CD4-positive, alpha-beta T cell treated with Interferon gamma for 1 hour (primary cell): ENCODE measurements around the gene KCNG1.
"Not testable (repeated sequence)": the region's sequence is repeated elsewhere in the genome, so short reads cannot be mapped to it uniquely, and the experiment has no call there.

Experiments
- DNase-seq: peaks from one replicate; pipeline ENCODE4 v3.0.0-alpha.2; 2020

The KCNG1 gene

DNA sequence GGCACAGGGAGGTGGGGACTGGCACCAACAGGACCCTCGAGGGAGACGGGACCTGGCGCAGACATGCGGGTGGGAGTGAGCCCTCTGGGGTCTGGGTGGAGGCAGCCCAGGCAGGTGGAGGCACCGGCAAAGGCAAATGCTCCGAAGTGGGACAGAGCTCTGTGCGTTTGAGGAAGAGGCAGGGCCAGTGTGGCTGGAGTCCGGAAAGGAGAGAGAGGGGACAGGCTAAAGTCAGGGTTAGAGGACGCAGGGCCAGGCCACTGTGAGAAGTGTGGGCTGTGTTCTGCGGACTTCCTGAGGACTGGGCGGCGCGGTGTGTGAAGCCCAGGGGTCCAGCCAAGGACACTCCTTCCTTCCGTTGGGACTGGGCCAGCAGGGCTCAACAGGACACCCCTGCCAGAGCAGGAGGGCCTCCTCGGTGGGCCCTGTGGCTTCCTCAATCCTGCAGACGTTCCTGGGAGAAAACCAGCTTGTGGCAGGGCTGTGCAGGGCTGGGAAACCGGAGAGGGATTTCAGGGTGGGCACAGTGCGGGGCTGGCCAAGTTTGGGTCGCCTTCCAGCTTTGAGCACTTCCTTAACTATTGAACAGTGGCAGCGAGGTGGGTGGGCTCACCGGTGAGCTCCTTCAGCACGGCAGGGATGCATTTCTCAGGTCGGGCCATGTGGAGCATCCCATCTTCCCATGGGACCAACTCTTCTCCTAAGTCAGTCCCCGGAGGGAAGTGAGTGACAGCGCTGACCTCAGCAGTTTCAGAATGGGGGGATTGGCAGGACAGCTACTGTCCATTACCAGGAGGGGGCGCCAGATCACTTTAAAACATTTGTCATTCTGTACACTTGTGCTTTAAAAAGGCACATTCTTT is 41.8 kb downstream of the KCNG1 start:
- DNase-seq, result peak; percentile 43

DNA sequence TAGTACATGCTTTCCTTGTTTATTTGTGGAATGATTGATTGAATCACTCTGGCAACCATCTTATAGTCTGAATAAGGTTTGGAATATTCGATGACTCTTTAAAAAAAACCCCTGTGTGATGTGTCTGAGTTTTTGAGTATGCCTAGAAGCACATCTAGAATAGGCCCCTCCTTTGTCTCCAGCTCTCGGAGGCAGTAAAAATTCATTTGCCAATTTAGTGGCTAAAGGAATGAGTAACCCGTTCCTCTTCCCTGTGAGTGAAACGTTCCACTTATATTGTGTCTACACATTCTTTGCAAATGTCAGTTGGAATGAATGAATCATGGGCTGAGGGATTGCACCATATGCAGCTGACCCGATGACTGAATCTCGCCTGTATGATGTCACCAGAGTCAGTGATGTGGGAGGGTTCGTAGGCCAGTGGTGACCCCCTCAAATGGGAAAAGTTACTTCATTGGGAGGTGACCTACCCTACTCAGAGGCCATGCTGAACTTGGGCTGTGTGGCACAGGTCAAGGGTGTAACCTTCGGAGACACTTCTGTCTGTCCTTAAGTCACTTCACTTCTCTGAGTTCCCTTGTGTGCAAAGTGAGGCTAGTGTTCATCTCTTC is 42.7 kb downstream of the KCNG1 start:
- DNase-seq, result no peak

DNA sequence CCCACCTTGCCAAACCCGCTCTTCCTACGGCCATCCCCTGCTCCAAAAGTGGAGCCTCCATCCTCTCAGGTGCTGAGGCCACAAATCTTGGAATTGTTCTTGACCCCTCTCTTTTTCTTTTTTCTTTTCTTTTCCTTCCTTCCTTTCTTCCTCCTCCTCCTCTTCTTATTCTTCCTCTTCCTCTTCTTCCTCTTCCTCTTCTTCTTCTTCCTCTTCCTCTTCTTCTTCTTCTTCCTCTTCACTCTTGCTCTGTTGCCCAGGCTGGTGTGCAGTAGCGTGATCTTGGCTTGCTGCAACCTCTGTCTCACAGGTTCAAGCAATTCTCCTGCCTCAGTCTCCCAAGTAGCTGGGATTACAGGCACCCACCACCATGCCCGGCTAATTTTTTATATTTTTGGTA is 44.4 kb downstream of the KCNG1 start:
- not testable (repeated sequence) for DNase-seq

DNA sequence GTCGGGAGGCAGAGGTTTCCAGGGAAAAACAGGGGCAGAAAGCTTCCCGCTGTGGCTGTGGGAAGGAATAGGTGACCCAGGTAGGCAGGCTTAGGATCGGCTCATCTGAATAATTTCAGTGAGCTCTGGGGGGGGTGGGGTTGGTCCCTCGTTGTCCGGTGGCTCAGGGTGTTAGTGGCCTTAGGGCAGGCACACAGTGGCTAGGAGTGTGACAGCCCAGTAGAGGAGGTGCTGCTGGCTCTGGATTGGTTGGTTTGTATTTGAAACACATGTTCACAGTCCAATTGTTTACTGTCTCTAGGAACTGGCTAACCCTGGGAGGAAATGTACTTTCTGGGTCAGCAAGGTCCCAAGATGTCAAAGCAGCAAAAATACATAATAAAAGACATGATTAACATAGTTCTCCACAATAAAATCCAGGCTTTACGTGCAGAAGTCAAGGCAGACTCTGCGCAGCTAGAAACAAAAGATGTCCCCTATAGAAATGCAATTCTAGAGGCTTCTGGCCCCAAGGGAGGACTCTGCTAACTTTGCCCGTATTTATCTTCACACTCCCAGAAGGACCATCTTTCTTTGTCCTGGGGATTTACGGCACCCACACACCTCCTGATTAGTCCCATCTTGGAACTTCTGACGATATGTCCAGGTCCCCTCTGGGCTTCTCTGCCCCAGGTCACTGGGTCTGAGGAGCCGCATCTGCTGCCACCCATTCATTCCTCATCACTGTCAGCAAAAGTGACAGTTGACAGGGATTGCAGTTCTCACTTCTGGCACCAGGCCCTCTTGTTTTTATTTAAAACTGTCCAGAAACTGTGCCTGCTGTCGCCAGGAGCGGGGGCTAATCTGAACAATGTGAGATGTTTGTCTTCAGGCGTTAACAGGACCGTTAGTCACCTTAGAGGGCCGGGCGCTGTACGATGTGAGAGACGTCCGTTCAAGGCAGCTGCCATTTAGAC is 45.6 kb downstream of the KCNG1 start:
- DNase-seq, result no peak

DNA sequence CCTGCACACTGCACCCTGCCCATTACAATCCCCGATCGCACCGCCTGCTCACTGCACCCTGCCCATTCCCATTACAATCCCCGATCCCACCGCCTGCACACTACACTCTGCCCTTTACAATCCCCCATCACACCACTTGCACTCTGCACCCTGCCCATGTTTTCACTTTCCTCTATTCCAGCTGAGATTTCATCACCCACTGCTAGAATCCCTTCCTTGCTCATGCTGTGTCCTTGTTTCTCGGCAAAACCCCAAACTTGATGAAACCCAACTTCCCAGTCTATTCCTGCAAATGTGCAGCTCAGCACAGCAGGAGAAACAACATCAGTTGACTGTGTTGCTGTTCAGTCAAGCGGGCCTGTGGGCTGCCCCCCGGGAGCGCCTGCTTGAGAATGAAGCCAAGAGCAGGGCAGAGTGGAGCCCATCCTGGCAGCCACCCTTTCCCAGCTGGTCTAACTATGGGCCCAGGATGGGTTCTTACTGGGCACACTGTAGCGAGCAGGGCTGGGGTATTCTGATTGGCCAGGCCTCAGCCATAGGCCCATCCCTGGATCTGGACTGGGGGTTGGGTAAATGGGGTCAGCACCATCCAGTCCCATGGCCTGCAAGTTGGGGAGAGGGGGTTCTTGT is 47.1 kb downstream of the KCNG1 start:
- DNase-seq, result no peak

DNA sequence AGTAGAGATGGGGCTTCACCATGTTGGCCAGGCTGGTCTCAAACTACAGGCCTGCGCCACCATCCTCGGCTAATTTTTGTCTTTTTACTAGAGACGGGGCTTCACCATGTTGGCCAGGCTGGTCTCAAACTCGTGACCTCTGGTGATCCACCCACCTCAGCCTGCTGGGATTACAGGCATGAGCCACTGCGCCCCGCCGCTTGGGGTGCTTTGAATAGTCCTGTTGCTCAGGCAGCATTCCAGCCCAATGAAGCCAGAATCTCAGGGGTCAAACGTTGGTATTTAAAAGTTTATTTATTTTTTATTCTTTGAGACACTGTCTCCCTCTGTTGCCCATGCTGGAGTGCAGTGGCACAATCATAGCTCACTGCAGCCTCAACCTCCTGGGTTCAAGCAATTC is 53.0 kb downstream of the KCNG1 start:
- no peak for DNase-seq

DNA sequence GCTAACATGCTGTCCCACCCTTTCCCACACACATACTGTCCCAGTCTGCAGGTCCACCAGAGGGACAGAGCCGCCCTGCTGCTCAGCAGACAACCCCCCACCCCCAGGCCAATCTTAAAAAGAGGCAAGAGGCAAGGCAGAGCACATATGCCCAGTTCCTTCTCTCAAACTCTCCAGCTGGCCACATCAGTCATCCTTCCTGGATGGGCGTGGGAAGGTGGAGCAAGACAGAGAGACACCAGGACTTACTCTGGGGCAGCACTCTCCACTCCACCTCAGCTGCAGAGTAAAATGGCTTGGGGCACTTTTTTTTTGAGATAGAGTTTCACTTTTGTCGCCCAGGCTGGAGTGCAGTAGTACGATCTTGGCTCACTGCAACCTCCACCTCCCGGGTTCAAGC is 53.5 kb downstream of the KCNG1 start:
- DNase-seq, result no peak

DNA sequence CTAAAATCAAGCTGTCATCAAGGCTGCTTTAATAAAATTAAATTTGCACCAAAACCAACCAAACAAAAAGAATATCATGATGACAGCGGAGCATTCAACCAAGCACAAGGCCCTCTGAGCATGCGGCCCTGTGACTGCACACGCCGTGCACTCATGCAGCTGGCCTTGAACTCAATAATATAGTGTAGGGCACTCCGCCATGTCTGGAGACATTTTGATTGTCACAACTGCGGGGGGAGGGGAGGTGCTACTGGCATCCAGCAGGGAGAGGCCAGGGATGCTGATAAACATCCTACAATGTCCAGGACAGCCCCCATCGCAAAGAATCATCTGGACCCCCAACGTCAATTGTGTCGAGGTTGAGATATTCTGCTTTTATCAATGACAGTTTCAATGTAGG is 54.6 kb downstream of the KCNG1 start:
- DNase-seq, result no peak

DNA sequence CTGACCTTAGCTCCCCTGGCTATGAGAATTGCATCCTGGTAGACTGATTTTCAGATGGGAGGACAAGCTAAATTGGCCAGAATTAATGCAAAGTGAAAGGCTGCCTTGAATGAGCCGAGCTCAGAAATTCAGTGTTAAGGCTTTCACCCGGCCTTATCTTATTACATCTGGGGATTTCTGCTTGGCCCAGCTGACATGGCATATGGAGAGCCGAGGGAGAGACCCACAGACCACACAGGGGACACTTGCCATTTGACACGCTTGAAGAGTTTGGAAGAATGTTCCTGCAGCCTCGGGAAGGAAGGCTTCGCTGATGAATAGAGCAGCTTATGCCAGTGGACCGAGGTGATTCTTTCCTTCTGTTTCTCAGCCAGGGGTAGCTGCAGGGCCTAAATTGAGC is 55.3 kb downstream of the KCNG1 start:
- no peak for DNase-seq

DNA sequence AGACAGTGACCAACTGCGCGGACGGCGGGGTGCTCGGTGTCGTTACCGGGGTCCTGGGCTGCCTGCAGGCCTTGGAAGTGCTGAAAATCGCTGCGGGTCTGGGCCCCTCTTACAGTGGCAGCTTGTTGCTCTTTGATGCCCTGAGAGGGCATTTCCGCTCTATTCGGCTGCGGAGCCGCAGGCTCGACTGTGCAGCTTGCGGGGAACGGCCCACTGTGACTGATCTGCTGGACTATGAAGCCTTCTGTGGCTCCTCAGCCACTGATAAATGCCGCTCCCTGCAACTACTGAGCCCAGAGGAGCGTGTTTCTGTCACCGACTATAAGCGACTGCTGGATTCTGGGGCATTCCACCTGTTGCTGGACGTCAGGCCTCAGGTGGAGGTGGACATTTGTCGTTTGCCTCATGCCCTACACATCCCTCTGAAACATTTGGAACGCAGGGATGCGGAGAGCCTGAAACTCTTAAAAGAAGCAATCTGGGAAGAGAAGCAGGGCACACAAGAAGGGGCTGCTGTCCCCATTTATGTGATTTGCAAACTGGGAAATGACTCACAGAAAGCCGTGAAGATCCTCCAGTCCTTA is 63.3 kb downstream of the KCNG1 start:
- no peak for DNase-seq

DNA sequence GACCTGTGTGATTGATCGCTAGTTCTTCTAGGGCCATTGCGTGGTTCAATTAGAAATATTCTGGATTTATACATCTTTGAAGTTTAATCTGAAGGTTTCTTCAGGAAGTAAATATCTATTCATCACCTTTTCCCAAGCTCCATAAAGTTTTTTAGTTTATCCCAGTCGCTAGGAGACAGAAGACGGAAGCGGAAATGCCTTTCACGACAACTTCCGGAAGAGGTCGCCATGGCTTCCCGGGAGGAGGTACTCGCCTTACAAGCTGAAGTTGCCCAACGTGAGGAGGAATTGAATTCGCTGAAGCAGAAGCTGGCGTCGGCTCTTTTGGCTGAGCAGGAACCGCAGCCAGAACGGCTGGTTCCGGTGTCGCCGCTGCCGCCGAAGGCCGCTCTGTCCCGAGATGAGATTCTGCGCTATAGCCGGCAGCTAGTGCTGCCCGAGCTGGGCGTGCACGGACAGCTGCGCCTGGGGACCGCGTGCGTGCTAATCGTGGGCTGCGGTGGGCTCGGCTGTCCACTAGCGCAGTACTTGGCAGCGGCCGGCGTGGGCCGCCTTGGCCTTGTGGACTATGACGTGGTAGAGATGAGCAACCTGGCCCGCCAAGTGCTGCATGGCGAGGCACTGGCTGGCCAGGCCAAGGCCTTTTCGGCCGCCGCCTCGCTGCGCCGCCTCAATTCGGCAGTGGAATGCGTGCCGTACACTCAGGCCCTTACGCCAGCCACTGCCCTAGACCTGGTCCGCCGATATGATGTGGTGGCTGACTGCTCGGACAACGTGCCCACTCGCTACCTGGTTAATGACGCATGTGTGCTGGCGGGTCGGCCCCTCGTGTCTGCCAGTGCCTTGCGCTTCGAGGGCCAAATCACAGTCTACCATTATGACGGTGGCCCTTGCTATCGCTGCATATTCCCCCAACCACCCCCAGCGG is 64.0 kb downstream of the KCNG1 start, which contains the start of gene MOCS3:
MOCS3 (plus strand) TSS at position 204 of the 928 bp plus-strand sequence; CDS start at position 229, 25 bp downstream.
- peak; percentile 87 for DNase-seq

DNA sequence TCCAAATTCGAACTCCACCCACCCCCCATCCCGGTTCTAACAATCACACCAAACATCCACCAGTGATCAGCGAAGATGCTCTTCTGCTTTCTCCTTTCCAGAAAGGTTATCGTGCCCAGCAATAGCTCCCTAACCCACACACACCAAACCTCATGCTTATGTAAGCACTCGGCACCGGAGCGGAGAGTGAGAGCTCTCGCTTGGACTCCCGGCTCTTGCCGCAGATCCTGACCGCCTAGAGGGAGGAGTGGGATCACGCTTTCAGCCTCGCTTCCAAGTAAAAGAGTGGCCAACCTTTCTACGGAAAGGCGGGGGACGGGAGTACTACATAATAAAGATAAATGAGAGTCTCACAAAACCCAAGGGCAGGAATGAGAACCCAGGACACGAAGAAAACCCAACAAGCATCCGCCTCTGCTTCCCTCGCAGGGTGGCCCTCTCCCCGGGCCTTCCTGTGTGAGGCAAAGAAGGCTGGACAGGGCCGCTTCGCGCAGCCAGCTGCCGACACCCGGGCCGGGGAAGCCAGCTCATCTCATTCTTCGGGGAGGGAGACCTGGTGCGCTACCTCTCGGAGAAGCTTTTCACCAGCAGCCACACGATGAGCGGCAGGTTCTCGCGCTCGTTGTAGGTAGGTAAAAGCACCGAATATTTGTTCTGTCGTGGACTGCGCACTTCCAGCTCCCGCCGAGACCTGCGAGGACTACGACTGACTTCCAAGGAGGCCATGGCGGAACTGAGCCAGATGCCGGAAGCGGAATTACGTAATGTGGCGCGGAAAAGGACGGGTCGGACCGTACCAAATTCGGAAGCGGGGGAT is 64.9 kb downstream of the KCNG1 start, which contains the start of gene DPM1:
DPM1 (minus strand) TSS at position 735 of the 817 bp plus-strand sequence; CDS start at position 726, 9 bp downstream.
- DNase-seq, result peak; percentile 83

DNA sequence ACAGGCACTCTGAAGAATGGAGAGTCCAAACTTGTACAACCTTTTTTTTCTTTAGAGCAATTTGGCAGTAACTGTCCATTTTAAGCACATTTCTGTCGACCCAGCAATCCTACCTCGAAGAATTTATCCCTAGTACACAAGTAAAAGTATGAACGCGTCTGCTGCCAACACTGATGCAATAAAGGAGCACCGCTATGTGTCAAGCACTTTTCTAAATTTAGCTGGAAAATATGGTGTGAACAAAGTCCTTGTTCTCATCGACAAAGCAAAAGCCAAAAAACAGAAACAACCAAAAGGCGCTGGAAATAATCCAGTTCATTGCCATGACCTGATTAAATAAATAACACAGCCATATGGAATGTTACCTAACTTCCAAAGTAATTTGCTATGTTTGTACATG is 65.6 kb downstream of the KCNG1 start:
- no peak for DNase-seq

DNA sequence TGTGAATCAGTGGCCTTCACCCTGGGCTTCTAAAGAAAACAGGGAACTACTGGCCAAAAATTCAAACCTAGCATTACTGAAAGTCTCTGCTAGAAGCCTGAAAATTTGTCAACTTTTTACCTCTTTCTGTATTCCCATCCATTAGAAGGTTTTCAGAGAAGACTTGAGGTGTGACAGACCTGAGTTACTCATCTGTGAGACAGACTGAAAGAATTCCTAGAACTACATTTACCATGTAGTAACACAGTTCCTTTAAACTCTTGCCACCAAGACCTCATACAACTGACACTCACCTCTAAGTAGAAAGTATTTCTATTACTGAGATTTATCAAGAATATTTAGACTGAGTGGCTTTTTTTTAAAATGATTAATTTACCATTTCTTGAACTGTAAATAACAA is 69.1 kb downstream of the KCNG1 start:
- DNase-seq, result no peak
